Stomach (tissue), 9 donors: ENCODE measurements around the gene ATF7IP2. TPM values are rescaled to one million over a fixed set of nuclear protein-coding genes. Genes with fewer than 3 reads are reported as not detected.

Experiments
- DNase-seq, 2 donors: peaks; one replicate each; pipeline versions ENCODE4 v3.0.0 to v3.0.0-alpha.2; 2013 to 2019
- H3K27ac ChIP-seq, 5 donors: fragments of 200-600 bp in 4 of 5; sonication (generic) in 4 of 5; one replicate each; pipeline ENCODE4 v1.5.1; 2013 to 2019; ENCODE audit warnings: mild to moderate bottlenecking in 1 of 5, moderate library complexity in 1 of 5
- H3K27me3 ChIP-seq, 3 donors: fragments of 200-600 bp; sonication (generic); one replicate each; pipeline ENCODE4 v1.5.1; 2017 to 2019; ENCODE audit warnings: mixed run types in 1 of 3
- H3K36me3 ChIP-seq, 4 donors: fragments of 200-600 bp; sonication (generic); 1 replicate in 3 of 4; 2 replicates in 1 of 4; pipeline ENCODE4 v1.5.1; 2016 to 2019
- H3K4me1 ChIP-seq, 4 donors: fragments of 200-600 bp; sonication (generic); one replicate each; pipeline ENCODE4 v1.5.1; 2016 to 2019
- H3K4me3 ChIP-seq, 4 donors: fragments of 200-600 bp; sonication (generic) in 3 of 4; one replicate each; pipeline ENCODE4 v1.5.1; 2016 to 2019; ENCODE audit warnings: mild to moderate bottlenecking in 1 of 4
- H3K9me3 ChIP-seq, 4 donors: fragments of 200-600 bp; sonication (generic); one replicate each; pipeline ENCODE4 v1.5.1; 2016 to 2019
- CTCF ChIP-seq, 7 experiments: fragments of 450-650 bp in 4 of 7; fragments of 200-600 bp in 3 of 7; sonication (generic) in 3 of 7; IDR thresholded peaks; one replicate each; pipeline ENCODE4 v1.5.1; 2016 to 2019; ENCODE audit warnings: antibody characterized with exemption in 7 of 7, control low read depth in 2 of 7, mild to moderate bottlenecking in 1 of 7
- EP300 ChIP-seq: sonication (generic); formaldehyde crosslinking; IDR thresholded peaks from one replicate; pipeline ENCODE4 v1.6.1; 2017; ENCODE audit warnings: antibody characterized with exemption
- POLR2A ChIP-seq, 4 donors: fragments of 450-650 bp; IDR thresholded peaks; one replicate each; pipeline ENCODE4 v1.6.1; 2016; ENCODE audit warnings: antibody characterized with exemption in 4 of 4, control low read depth in 2 of 4, mild to moderate bottlenecking in 1 of 4, moderate library complexity in 1 of 4
- POLR2AphosphoS5 ChIP-seq, 3 donors: sonication (generic); formaldehyde crosslinking; IDR thresholded peaks; one replicate each; pipeline ENCODE4 v1.6.1; 2016; ENCODE audit warnings: antibody characterized with exemption in 3 of 3
- WGBS, 5 donors: extraction: QIAGEN DNeasy Blood & Tissue Kit in 3 of 5; methylation state at CpG; one replicate each; pipeline versions ENCODE4 v1.1.5 to v1.1.7; 2013 to 2018; 5-methylcytosine and 5-hydroxymethylcytosine counted together
- intact Hi-C: fragments of 100-400 bp; cut with DNase I; formaldehyde crosslinking; loops from one replicate; pipeline ENCODE4 v1.15.1; 2023; ENCODE audit warnings: low total_unique reads
- polyA plus RNA-seq, 3 donors: library from polyadenylated mRNA; stranded (reverse); fragments of 200-250 nt; gene quantifications; one replicate each; pipeline ENCODE4 v1.2.3, GENCODE V29; 2013
- total RNA-seq, 5 donors: library from RNA; depleted of rRNA; stranded (reverse); fragments of >200 nt; gene quantifications; one replicate each; pipeline versions ENCODE4 v1.1.0 to v1.2.3, GENCODE V29; 2014 to 2016
- donor health status: healthy with polysubstance abuse.
- donor health status: Bipolar disorder and iron deficiency.
- donor health status: healthy.

The ATF7IP2 gene
- total and polyA plus RNA-seq, 8 donors: 4.5 to 59.7 (median 30.3) TPM

- Histone ChIP-seq H3K27me3 (no peaks in the 10 kb centered on the region), H3K36me3 (peaks cover 0 to 2% (median 0%) of the 10 kb centered on the region in 4 donors), H3K4me1 (peaks cover 18 to 42% (median 36%) of the 10 kb centered on the region in 4 donors), H3K27ac (no peak overlapping the region), H3K9me3 (no peaks in the 10 kb centered on the region), H3K4me3 (no peak overlapping the region)
- 78 to 84% (median 82%) methylated on average over 5 of the region's 5 CpGs for WGBS, 5 donors
- no peak for TF ChIP-seq CTCF (IDR thresholded peaks at IDR 0.05)
- no peak for TF ChIP-seq EP300
- no peak for TF ChIP-seq POLR2A (IDR thresholded peaks at IDR 0.05)
- TF ChIP-seq POLR2AphosphoS5 (IDR thresholded peaks at IDR 0.05): no peak
- intact Hi-C loops: no loop called here
- DNase-seq: no peak
Observed at GRCh38 chr16:10517868-10518267, 132.0 kb downstream of the ATF7IP2 start.

DNA sequence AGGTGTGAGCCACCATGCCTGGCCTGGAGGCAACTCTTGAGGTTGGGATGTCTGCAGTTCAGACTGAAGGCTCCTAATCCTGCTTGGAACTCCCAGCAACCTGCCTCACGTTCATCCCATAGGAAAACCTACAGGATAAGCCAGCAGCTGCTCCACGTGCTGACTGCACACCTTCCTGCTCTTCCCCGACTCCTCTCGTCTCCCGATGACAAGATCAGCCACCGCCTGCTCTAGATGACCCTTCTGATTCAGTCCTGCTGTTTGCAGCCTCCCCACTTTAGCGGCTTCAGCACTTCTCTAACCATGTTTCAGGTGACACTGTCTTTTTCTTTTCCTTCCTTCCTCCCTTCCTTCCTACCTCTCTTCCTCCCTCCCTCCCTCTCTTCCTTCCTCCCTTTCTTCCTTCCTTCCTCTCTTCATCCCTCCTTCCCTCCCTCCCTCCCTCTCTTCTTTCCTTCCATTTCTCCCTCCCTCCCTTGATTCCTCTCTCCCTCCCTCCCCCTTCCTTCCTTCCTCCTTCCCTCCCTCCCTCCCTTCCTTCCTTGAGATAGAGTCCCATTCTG lies 132.7 kb downstream of the ATF7IP2 start:
- intact Hi-C loops: no loop called here
- H3K27ac ChIP-seq: peak overlapping the region in 1 of 5 donors; percentile 17
- TF ChIP-seq EP300 (no peak), POLR2AphosphoS5 (IDR thresholded peaks at IDR 0.05) (no peak)
- H3K27me3 ChIP-seq: no peaks in the 10 kb centered on the region
- 82 to 95% (median 88%) methylated on average over 7 of the region's 7 CpGs for WGBS, 5 donors
- DNase-seq: no peak
- H3K4me1 ChIP-seq: peaks cover 18 to 42% (median 36%) of the 10 kb centered on the region in 4 donors
- no peaks in the 10 kb centered on the region for H3K9me3 ChIP-seq
- peaks cover 0 to 9% (median 5%) of the 10 kb centered on the region in 4 donors for H3K36me3 ChIP-seq
- no peak overlapping the region for H3K4me3 ChIP-seq

GRCh38 chr16:10519297-10519696 lies 133.4 kb downstream of the ATF7IP2 start:
- no CpG with 5 or more reads among the region's 1 CpG for WGBS, 5 donors
- Histone ChIP-seq H3K4me3 (no peak overlapping the region), H3K9me3 (no peaks in the 10 kb centered on the region), H3K36me3 (peaks cover 0 to 16% (median 11%) of the 10 kb centered on the region in 4 donors), H3K27ac (no peak overlapping the region), H3K27me3 (no peaks in the 10 kb centered on the region), H3K4me1 (peaks cover 17 to 38% (median 31%) of the 10 kb centered on the region in 4 donors)
- intact Hi-C loops: no loop called here
- DNase-seq: no peak
- TF ChIP-seq CTCF (IDR thresholded peaks at IDR 0.05) (no peak), POLR2A (IDR thresholded peaks at IDR 0.05) (no peak), POLR2AphosphoS5 (IDR thresholded peaks at IDR 0.05) (no peak), EP300 (no peak)

GRCh38 chr16:10519929-10520868 lies 134.3 kb downstream of the ATF7IP2 start:
- intact Hi-C loops: loop anchor here (5.0 kb wide), 1 partner anchor 212 kb away; no protein-coding TSS in a partner anchor
- DNase-seq: peak; percentile 25 to 31
- TF ChIP-seq POLR2AphosphoS5 (IDR thresholded peaks at IDR 0.05) (peak in 1 of 3 donors; percentile 9), EP300 (no peak), POLR2A (IDR thresholded peaks at IDR 0.05) (no peak), CTCF (IDR thresholded peaks at IDR 0.05) (no peak)
- H3K27me3 ChIP-seq: no peaks in the 10 kb centered on the region
- H3K9me3 ChIP-seq: no peaks in the 10 kb centered on the region
- peaks cover 0 to 25% (median 13%) of the 10 kb centered on the region in 4 donors for H3K36me3 ChIP-seq
- 58 to 71% (median 63%) methylated on average over 10 of the region's 10 CpGs for WGBS, 5 donors
- peaks cover 8 to 29% (median 24%) of the 10 kb centered on the region in 4 donors for H3K4me1 ChIP-seq
- H3K4me3 ChIP-seq: no peak overlapping the region
- H3K27ac ChIP-seq: peak overlapping the region; percentile 25 to 67 (median 60)
